HEK293 (cell line): ENCODE measurements around the gene LAMTOR3.

Experiments
- CTCF ChIA-PET: fragments of 350-600 bp; formaldehyde crosslinking; extraction: SDS; loops from one replicate; lab custom pipeline; 2021; ENCODE audit warnings: antibody characterized with exemption; lab: Yijun Ruan, JAX
- POLR2A ChIA-PET: fragments of 300-600 bp; formaldehyde crosslinking; extraction: SDS; loops from one replicate; lab custom pipeline; 2020; ENCODE audit warnings: antibody characterized with exemption, inconsistent platforms; lab: Yijun Ruan, JAX
- H3K27ac ChIP-seq: fragments of 200-500 bp; sonication (Bioruptor generic); 2 replicates; pipeline ENCODE4 v1.5.1; 2014; ENCODE audit warnings: low read depth, low read length, control low read depth, inconsistent platforms; ENCODE audit errors: extremely low read depth
- H3K36me3 ChIP-seq, 2 experiments: fragments of 200-500 bp in 1 of 2; sonication (Bioruptor generic) in 1 of 2; 1 replicate in 1 of 2; 2 replicates in 1 of 2; pipeline ENCODE4 v1.5.1; 2014 to 2017; ENCODE audit warnings: inconsistent platforms in 2 of 2, low read length in 2 of 2; ENCODE audit not compliant: control insufficient read depth in 2 of 2, insufficient read depth in 1 of 2
- H3K4me1 ChIP-seq: fragments of 200-500 bp; sonication (Bioruptor generic); 2 replicates; pipeline ENCODE4 v1.5.1; 2014; ENCODE audit warnings: mild to moderate bottlenecking, low read length, inconsistent platforms; ENCODE audit not compliant: control insufficient read depth, insufficient read depth
- H3K4me3 ChIP-seq: 2 replicates; pipeline ENCODE4 v1.5.1; 2011; ENCODE audit warnings: low read depth, mild to moderate bottlenecking, control low read depth, low read length, moderate library complexity
- H3K9me3 ChIP-seq: fragments of 200-500 bp; sonication (Bioruptor generic); 2 replicates; pipeline ENCODE4 v1.5.1; 2014; ENCODE audit warnings: low read depth, low read length, inconsistent platforms; ENCODE audit not compliant: control insufficient read depth, insufficient read depth
- CTCF ChIP-seq: fragments of 450-650 bp; formaldehyde crosslinking; IDR thresholded peaks from 2 replicates; pipeline ENCODE4 v1.5.1; 2016; ENCODE audit warnings: missing biosample characterization, missing genetic modification characterization
- FEZF1 ChIP-seq: fragments of 450-650 bp; formaldehyde crosslinking; IDR thresholded peaks from 2 replicates; pipeline ENCODE4 v1.5.1; 2016; ENCODE audit warnings: missing biosample characterization, missing genetic modification characterization
- KLF16 ChIP-seq: fragments of 450-650 bp; formaldehyde crosslinking; IDR thresholded peaks from 2 replicates; pipeline ENCODE4 v1.5.1; 2017; ENCODE audit warnings: missing biosample characterization, missing genetic modification characterization
- KLF8 ChIP-seq: fragments of 450-650 bp; formaldehyde crosslinking; IDR thresholded peaks from 2 replicates; pipeline ENCODE4 v1.5.1; 2016; ENCODE audit warnings: missing biosample characterization, missing genetic modification characterization
- PBX3 ChIP-seq: sonication (generic); formaldehyde crosslinking; IDR thresholded peaks from 2 replicates; pipeline ENCODE4 v1.8.1; 2022; ENCODE audit warnings: mild to moderate bottlenecking, moderate library complexity, missing genetic modification reagents
- PRDM6 ChIP-seq: fragments of 450-650 bp; formaldehyde crosslinking; IDR thresholded peaks from 2 replicates; pipeline ENCODE4 v1.5.1; 2017; ENCODE audit warnings: missing biosample characterization, missing genetic modification characterization
- SP2 ChIP-seq: fragments of 450-650 bp; formaldehyde crosslinking; IDR thresholded peaks from 2 replicates; pipeline ENCODE4 v1.5.1; 2016; ENCODE audit warnings: missing biosample characterization, missing genetic modification characterization
- ZBTB11 ChIP-seq: fragments of 450-650 bp; formaldehyde crosslinking; conservative IDR thresholded peaks from 2 replicates; pipeline ENCODE4 v1.5.1; 2016; ENCODE audit warnings: low read depth, missing biosample characterization, missing genetic modification characterization
- ZBTB17 ChIP-seq: fragments of 450-650 bp; formaldehyde crosslinking; IDR thresholded peaks from 2 replicates; pipeline ENCODE4 v1.5.1; 2016; ENCODE audit warnings: missing biosample characterization, missing genetic modification characterization
- ZBTB44 ChIP-seq: fragments of 450-650 bp; IDR thresholded peaks from 2 replicates; pipeline ENCODE4 v1.5.1; 2018; ENCODE audit warnings: missing biosample characterization, mild to moderate bottlenecking, missing genetic modification characterization
- ZBTB8A ChIP-seq: fragments of 450-650 bp; formaldehyde crosslinking; IDR thresholded peaks from 2 replicates; pipeline ENCODE4 v1.5.1; 2016; ENCODE audit warnings: missing biosample characterization, missing genetic modification characterization
- ZFP69B ChIP-seq: fragments of 450-650 bp; formaldehyde crosslinking; IDR thresholded peaks from 2 replicates; pipeline ENCODE4 v1.5.1; 2016; ENCODE audit warnings: missing biosample characterization, missing genetic modification characterization
- ZNF121 ChIP-seq: fragments of 450-650 bp; formaldehyde crosslinking; IDR thresholded peaks from 2 replicates; pipeline ENCODE4 v1.5.1; 2016; ENCODE audit warnings: missing biosample characterization, missing genetic modification characterization
- ZNF169 ChIP-seq: fragments of 450-650 bp; formaldehyde crosslinking; IDR thresholded peaks from 2 replicates; pipeline ENCODE4 v1.5.1; 2016; ENCODE audit warnings: missing biosample characterization, missing genetic modification characterization
- ZNF302 ChIP-seq: fragments of 450-650 bp; formaldehyde crosslinking; IDR thresholded peaks from 2 replicates; pipeline ENCODE4 v1.5.1; 2016; ENCODE audit warnings: missing biosample characterization, missing genetic modification characterization, low read depth
- ZNF391 ChIP-seq: fragments of 450-650 bp; formaldehyde crosslinking; IDR thresholded peaks from 2 replicates; pipeline ENCODE4 v1.5.1; 2016; ENCODE audit warnings: low read depth, missing biosample characterization, missing genetic modification characterization, borderline replicate concordance
- ZNF521 ChIP-seq: fragments of 450-650 bp; formaldehyde crosslinking; IDR thresholded peaks from 2 replicates; pipeline ENCODE4 v1.5.1; 2017; ENCODE audit warnings: missing biosample characterization, mild to moderate bottlenecking, missing genetic modification characterization
- ZNF600 ChIP-seq: fragments of 450-650 bp; formaldehyde crosslinking; IDR thresholded peaks from 2 replicates; pipeline ENCODE4 v1.5.1; 2016; ENCODE audit warnings: missing biosample characterization, missing genetic modification characterization
- ZNF623 ChIP-seq: fragments of 450-650 bp; formaldehyde crosslinking; IDR thresholded peaks from 2 replicates; pipeline ENCODE4 v1.5.1; 2016; ENCODE audit warnings: missing biosample characterization, missing genetic modification characterization
- ZNF747 ChIP-seq: fragments of 450-650 bp; formaldehyde crosslinking; IDR thresholded peaks from 2 replicates; pipeline ENCODE4 v1.5.1; 2016; ENCODE audit warnings: missing biosample characterization, missing genetic modification characterization
- ZNF76 ChIP-seq: fragments of 450-650 bp; formaldehyde crosslinking; IDR thresholded peaks from 2 replicates; pipeline ENCODE4; 2016; ENCODE audit warnings: low read depth, missing biosample characterization, missing genetic modification characterization, borderline replicate concordance
- ZSCAN23 ChIP-seq: fragments of 450-650 bp; formaldehyde crosslinking; IDR thresholded peaks from 2 replicates; pipeline ENCODE4 v1.5.1; 2016; ENCODE audit warnings: missing biosample characterization, missing genetic modification characterization

The LAMTOR3 gene

GRCh38 chr4:99927566-99927965, 33.3 kb upstream of the LAMTOR3 start:
- H3K27ac ChIP-seq = no peak overlapping the region
- H3K9me3 ChIP-seq = no peaks in the 10 kb centered on the region
- CTCF ChIA-PET = no interaction called here
- H3K36me3 ChIP-seq = peaks cover 7 to 28% of the 10 kb centered on the region in 2 experiments; a peak in 2 of 3 replicates
- POLR2A ChIA-PET = no interaction called here
- TF ChIP-seq ZBTB11 (tag by site-specific recombination) (no peak), ZBTB17 (tag by site-specific recombination) (no peak), ZNF302 (tag by site-specific recombination) (no peak), CTCF (tag by site-specific recombination) (no peak), ZBTB44 (tag by site-specific recombination) (no peak), ZNF623 (tag by site-specific recombination) (no peak), ZNF747 (tag by site-specific recombination) (no peak), SP2 (no peak), FEZF1 (tag by site-specific recombination) (no peak), KLF8 (tag by site-specific recombination) (no peak), ZNF600 (tag by site-specific recombination) (no peak), ZBTB8A (no peak), ZNF391 (tag by site-specific recombination) (no peak), ZFP69B (tag by site-specific recombination) (no peak), PBX3 (CRISPR knock-in tag) (no peak), KLF16 (tag by site-specific recombination) (no peak), ZNF169 (tag by site-specific recombination) (no peak), ZNF521 (tag by site-specific recombination) (no peak)
- H3K4me1 ChIP-seq = no peaks in the 10 kb centered on the region
- no peak overlapping the region for H3K4me3 ChIP-seq

- Histone ChIP-seq H3K9me3 (no peaks in the 10 kb centered on the region), H3K4me1 (no peaks in the 10 kb centered on the region), H3K4me3 (no peak overlapping the region), H3K27ac (no peak overlapping the region), H3K36me3 (peaks cover 0 to 43% of the 10 kb centered on the region in 2 experiments; a peak in 1 of 3 replicates)
- TF ChIP-seq ZNF623 (tag by site-specific recombination) (no peak), PRDM6 (tag by site-specific recombination) (no peak), ZNF76 (tag by site-specific recombination) (no peak), ZSCAN23 (tag by site-specific recombination) (no peak), ZNF747 (tag by site-specific recombination) (no peak), ZNF121 (tag by site-specific recombination) (no peak), FEZF1 (tag by site-specific recombination) (no peak)
- ChIA-PET POLR2A (no interaction called here), CTCF (interaction anchor here (0.6 to 0.7 kb wide), 2 partner anchors 78 to 373 kb away, joined by 3 to 4 read pairs; no protein-coding TSS in a partner anchor)
Measured at GRCh38 chr4:99921174-99921573, 26.9 kb upstream of the LAMTOR3 start.
